ENCODE results near the gene TK2.
"Not testable (repeated sequence)": the region's sequence is repeated elsewhere in the genome, so short reads cannot be mapped to it uniquely, and the experiment has no call there.

TK2 gene

DNA sequence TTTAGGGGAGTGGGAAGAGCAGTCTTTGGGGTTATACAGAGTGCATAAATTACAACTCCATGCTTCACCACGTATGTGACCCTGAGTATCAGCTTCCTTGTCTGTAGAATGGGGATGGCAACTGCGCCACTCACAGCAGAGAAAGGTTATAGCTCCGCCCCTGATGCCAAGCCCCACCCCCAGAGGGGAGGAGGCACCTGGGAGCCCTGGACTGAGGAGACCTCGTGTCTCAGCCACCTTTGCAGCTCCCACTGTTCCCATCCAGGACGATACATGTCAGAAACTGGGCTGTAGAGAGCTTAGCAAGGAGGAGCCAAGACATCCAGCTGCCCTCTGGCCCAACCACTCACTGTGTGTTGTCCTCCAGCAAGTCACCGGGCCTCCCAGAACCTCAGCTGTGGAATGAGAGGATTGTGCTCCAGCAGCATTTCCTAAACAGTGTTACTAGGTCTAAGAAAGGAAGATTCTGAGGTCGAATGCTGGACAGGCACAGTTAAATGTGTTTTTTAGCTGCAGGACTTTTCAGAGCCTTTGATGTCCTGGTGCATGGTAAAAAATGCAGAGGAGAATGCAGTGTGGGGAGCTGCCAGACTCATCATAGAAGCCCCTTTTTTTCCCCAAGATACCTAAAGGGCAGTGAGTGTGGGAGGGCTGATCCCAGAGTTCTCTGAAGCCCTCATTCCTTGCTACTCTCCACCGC, 73.4 kb downstream of the TK2 start:
- Mint-ChIP-seq H3K4me1 (ENCODE audit: low read depth) (peaks cover 23% of the 10 kb centered on the region), H3K27me3 (ENCODE audit: low read depth) (peaks cover 7% of the 10 kb centered on the region), H3K4me3 (no peak overlapping the region), H3K9me3 (no peaks in the 10 kb centered on the region), H3K36me3 (ENCODE audit: low read depth) (peaks cover 2% of the 10 kb centered on the region), H3K27ac (no peak overlapping the region)

DNA sequence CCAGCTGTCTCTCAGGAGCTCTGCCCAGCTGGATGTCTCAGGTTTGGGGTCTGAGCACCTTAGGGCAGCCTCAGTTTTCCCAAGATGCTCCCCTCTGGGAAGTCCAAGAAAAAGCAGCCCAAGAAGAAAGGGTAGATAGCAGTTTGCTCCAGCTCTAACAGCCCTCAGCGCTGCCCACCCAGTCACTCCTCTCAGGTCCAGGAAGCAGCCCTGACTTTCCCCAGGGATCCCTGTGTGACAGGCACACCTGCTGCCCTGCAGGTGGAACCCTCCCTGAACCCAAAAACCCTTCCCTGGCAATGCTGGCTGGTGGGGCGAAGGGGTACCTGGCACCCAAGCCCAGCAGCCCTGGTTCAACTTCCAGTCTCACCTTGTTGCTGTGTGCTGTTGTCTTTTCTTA, 74.7 kb downstream of the TK2 start:
- peaks cover 7% of the 10 kb centered on the region for H3K27me3 Mint-ChIP-seq (ENCODE audit: low read depth)
- H3K27ac Mint-ChIP-seq, result peak overlapping the region; percentile 26

DNA sequence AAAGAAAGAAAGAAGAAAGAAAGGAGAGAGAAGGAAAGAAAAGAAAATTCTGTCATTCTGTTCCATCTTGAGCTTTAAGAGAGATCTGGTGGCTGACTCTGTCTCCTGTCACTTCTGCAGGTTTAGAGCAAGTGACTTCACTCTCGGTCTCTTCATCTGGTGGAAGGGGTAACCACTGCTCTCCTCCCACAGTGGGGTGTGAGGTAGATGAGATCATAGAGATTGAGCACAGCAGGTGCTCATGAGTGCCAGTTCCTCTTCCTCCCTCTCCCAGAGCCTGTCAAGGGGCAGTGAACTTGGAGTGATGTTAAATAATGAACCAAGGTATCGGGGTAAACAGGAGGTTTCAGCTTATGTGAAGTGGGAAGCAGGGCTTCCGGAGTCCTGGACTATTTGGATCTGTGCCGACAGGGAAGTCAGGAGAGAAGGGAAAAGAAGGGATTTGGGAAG, 75.1 kb downstream of the TK2 start:
- peaks cover 23% of the 10 kb centered on the region for H3K4me1 Mint-ChIP-seq (ENCODE audit: low read depth)
- peaks cover 2% of the 10 kb centered on the region for H3K36me3 Mint-ChIP-seq (ENCODE audit: low read depth)
- H3K4me3 Mint-ChIP-seq, result peak overlapping the region; percentile 54
- no peaks in the 10 kb centered on the region for H3K9me3 Mint-ChIP-seq
- peak overlapping the region; percentile 89 for H3K27ac Mint-ChIP-seq
- H3K27me3 Mint-ChIP-seq (ENCODE audit: low read depth), result peaks cover 7% of the 10 kb centered on the region

More for the DNA sequence above, 74.7 kb downstream of the TK2 start:
- Mint-ChIP-seq H3K4me3 (no peak overlapping the region), H3K4me1 (ENCODE audit: low read depth) (peaks cover 23% of the 10 kb centered on the region), H3K36me3 (ENCODE audit: low read depth) (peaks cover 2% of the 10 kb centered on the region), H3K9me3 (no peaks in the 10 kb centered on the region)

DNA sequence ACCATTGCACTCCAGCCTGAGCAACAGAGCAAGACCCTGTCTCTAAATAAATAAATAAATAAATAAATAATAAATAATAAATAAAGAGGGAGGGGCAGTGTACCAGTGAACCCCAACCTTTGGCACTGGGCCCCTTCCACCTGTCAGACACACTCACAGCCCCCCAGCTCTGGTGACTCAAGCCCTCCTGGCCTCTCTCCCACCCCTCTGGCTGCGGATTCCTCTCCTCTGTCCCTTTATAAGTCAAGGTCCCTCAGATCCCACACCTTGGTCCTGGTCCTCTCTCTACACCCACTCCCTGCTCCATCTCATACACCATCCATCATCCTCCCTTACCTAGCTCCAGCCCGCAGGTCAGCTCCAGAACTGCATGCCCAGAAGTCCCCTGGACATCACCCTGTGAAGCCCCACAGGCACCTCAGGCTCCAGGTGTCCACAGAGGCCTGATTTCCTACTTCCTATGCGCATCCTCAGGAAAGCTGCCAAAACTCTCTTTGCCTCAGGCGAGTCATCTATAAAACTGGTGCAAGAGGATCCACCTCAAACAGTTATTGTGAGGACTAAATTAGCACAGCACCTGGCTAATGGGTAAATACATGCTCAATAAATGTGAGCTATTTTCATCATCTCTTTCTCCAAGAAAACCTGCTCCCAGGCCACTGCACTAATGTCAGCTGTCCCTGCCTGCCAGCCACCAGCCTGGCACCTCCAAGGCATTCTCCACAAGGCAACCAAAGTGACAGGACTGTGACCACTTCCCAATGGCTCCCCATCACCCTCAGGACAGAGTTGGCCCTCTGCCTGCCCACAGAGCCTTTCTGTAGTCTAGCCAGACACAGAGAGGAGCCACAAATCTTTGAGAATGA, 76.0 kb downstream of the TK2 start:
- no peaks in the 10 kb centered on the region for H3K9me3 Mint-ChIP-seq
- peaks cover 19% of the 10 kb centered on the region for H3K4me1 Mint-ChIP-seq (ENCODE audit: low read depth)
- H3K4me3 Mint-ChIP-seq, result peak overlapping the region; percentile 3
- H3K27me3 Mint-ChIP-seq (ENCODE audit: low read depth), result peaks cover 9% of the 10 kb centered on the region
- peak overlapping the region; percentile 57 for H3K27ac Mint-ChIP-seq
- peaks cover 2% of the 10 kb centered on the region for H3K36me3 Mint-ChIP-seq (ENCODE audit: low read depth)

DNA sequence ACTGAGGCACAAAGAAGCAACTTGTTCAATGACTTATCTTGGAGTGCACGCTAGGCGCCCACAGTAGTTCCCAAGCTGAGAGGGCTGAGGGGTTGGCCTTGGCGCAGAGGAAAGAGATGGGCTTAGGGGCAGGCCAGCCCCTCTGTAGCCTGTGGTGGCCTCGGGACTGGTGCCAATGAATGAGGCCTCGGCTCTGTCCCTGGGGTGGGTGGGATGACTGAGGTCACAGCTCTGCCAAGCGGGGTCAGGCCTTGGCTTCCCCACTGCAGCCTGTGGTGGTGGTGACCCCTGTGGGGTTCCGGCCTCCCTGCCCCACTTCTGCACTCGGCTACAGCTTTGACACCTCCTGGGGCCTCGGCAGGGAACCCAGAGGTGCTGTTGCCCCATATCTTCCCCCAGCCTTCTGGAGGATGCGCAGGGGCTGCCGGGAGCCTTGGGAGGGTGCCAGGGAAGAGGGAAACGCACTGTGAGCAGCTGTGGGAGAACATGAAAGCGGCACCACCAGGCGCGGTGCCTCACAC, 76.8 kb downstream of the TK2 start:
- H3K27me3 Mint-ChIP-seq (ENCODE audit: low read depth), result peaks cover 12% of the 10 kb centered on the region
- no peak overlapping the region for H3K27ac Mint-ChIP-seq
- H3K36me3 Mint-ChIP-seq (ENCODE audit: low read depth), result peaks cover 2% of the 10 kb centered on the region
- H3K9me3 Mint-ChIP-seq, result no peaks in the 10 kb centered on the region
- no peak overlapping the region for H3K4me3 Mint-ChIP-seq
- H3K4me1 Mint-ChIP-seq (ENCODE audit: low read depth), result peaks cover 15% of the 10 kb centered on the region

DNA sequence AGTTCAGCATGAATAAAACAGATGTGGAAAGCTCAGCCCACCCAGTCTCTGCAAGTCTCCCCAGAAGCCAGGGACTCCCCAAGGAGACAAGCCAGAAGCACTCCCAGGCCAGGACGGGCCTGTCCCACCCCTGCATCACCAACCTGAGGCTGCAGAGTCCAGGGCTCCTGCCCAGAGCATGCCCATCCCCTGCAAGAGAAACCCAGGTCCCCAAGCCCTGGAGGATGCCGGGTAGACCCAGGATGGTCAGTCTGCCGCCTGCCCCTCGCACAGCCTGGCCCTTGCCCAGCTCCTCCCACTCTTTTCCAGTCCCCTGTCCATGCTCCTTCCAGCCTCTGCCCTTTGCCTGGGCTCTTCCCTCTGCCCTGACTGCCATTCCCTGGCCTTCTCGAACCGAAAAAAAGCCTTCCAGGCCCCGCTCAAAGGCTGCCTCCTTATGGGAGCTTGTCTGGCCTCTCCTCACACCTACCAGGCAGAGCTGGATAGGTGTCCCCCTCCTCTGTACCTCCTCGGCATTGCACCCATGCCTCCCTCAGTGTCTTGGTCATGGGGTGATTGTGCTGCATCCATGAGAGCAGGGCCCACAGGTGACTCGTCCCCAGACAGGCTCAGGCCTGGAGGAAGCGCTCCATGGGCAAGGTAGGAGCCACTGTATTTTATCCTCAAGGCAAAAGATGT, 78.1 kb downstream of the TK2 start:
- Mint-ChIP-seq H3K27me3 (ENCODE audit: low read depth) (peaks cover 12% of the 10 kb centered on the region), H3K4me3 (no peak overlapping the region), H3K4me1 (ENCODE audit: low read depth) (peaks cover 15% of the 10 kb centered on the region), H3K27ac (no peak overlapping the region), H3K36me3 (ENCODE audit: low read depth) (peaks cover 2% of the 10 kb centered on the region), H3K9me3 (no peaks in the 10 kb centered on the region)

DNA sequence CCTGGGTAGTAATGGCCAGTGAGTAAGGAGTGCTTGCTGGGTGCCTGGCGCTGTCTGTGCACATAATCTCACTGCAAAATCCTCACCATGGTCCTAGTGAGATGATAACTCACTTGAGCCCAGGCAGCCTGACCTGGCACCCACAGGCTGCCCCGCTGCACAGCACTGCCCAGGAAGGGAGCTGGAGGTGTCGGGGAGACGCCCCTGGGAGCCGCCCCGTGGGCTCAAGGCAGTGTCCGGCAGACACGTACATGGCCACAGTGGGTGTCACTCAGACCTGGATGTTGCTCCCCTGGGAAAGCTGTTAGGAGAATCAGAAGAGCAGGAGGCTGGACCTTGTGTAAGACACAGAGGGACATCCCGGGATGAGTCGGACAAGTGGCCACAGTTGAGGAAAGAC, 78.7 kb downstream of the TK2 start:
- Mint-ChIP-seq H3K27me3 (ENCODE audit: low read depth) (peaks cover 14% of the 10 kb centered on the region), H3K36me3 (ENCODE audit: low read depth) (peaks cover 2% of the 10 kb centered on the region), H3K9me3 (peaks cover 2% of the 10 kb centered on the region), H3K4me3 (no peak overlapping the region), H3K4me1 (ENCODE audit: low read depth) (peaks cover 15% of the 10 kb centered on the region), H3K27ac (no peak overlapping the region)

DNA sequence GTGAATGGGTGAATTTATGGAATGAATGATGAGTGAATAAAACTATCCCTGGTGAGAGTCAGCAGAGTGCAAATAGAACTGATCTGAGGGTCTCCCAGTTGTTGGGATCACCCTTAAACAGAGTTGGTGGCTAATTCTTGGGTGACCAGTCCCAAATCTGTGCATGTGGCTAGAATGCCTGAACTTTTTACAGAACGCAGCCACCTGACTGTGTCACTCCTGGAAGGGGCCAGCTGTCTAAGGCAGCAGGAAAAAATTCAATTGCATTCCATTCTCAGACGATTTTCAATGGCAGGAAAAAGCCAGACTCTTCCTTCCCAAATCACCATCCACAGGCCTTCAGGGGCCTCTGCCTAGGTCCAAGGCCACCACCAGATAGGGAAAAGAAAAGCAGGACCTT, 79.4 kb downstream of the TK2 start:
- Mint-ChIP-seq H3K4me1 (ENCODE audit: low read depth) (peaks cover 15% of the 10 kb centered on the region), H3K36me3 (ENCODE audit: low read depth) (peaks cover 2% of the 10 kb centered on the region), H3K9me3 (peaks cover 4% of the 10 kb centered on the region), H3K4me3 (no peak overlapping the region), H3K27ac (no peak overlapping the region), H3K27me3 (ENCODE audit: low read depth) (peaks cover 18% of the 10 kb centered on the region)

DNA sequence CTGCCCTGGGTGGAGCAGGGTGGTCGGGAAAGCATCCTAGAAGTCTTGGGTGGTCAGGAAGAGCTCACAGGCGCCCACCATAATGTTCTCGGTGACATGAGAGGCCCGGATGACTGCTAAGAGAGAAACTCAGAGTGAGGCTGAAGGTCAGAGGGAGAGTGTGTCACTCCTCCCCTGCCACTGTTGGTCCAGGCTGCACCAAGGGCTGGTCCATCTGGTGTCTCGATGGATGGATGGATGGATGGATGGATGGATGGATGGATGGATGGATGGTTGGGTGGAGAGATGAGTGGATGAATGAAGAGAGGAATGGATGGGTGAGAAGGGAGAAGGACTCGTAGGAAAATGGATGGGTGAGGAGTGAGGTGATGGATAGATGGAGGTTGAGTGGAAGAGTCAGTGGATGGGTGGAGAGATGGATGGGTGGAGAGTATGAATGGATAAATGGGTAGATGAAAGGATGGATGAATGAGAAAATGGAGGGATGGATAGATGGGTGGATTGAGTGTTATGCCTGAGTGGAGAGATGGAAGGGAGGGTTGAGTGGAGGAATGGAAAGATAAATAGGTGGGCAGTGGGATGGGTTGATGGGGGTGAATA, 79.9 kb downstream of the TK2 start:
- Mint-ChIP-seq H3K27me3 (ENCODE audit: low read depth) (peaks cover 23% of the 10 kb centered on the region), H3K4me1 (ENCODE audit: low read depth) (peaks cover 12% of the 10 kb centered on the region), H3K27ac (peak overlapping the region; percentile 12), H3K4me3 (no peak overlapping the region), H3K9me3 (peaks cover 4% of the 10 kb centered on the region), H3K36me3 (ENCODE audit: low read depth) (peaks cover 2% of the 10 kb centered on the region)

DNA sequence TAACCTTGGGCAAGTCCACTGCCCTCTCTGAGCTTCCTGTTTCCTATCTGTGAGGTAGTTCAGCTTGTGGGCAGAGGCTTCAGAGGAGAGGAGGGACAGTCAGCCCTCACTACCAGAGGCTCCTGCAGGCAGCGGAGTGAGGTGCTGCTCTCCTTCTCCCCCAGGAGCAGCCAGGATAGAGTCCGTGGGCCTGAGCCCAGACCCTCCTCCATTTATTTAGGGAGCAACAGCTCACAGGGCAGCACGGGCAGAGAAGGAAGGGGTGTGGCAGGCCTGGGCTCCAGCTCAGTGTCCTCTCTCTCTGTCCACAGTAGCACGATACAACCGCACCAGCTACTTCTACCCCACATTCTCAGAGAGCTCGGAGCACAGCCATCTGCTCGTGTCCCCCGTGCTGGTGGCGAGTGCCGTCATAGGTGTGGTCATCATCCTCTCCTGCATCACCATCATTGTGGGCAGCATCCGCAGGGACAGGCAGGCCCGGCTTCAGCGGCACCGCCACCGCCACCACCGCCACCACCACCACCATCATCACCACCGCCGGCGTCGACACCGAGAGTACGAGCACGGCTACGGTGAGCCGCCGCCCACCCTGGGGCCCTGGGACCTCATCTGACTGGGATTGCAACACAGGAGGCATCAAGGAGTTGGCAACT, 80.5 kb downstream of the TK2 start:
- H3K27me3 Mint-ChIP-seq (ENCODE audit: low read depth), result peaks cover 24% of the 10 kb centered on the region

DNA sequence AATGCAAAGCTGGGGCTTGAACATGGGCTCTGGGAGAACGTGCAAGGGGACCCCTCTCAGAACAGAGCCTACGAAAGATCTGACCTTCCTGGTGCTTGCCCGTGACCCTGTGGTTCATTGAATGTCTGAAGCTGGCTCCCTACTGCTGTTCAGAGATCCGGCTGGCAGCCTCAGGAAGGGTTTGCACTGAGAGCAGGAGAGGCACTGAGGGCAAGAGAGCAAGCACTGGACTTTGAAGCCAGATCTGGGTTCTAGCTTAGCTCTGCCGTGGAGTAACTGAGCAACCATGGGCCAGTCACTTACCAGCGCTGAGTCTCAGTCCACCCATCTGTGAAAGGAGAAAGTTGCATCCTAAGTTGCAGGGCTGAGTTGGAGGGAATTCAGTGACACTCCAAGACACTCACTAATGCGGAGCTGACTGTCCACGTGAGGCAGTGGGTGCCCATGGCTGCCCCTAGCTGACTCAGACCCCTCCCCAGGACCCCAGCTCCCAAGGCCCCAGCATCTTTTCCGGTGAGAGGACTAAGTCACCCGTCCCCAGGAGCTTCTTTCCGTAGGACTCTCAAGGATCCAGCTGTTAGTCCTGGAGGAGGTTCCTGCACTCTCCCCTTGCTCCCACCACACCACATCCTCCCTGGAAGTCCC, 81.5 kb downstream of the TK2 start:
- Mint-ChIP-seq H3K4me1 (ENCODE audit: low read depth) (no peaks in the 10 kb centered on the region), H3K4me3 (no peak overlapping the region), H3K27me3 (ENCODE audit: low read depth) (peaks cover 32% of the 10 kb centered on the region), H3K27ac (no peak overlapping the region), H3K36me3 (ENCODE audit: low read depth) (no peaks in the 10 kb centered on the region), H3K9me3 (peaks cover 4% of the 10 kb centered on the region)

More for the DNA sequence above, 80.5 kb downstream of the TK2 start:
- no peak overlapping the region for H3K4me3 Mint-ChIP-seq
- peaks cover 4% of the 10 kb centered on the region for H3K9me3 Mint-ChIP-seq
- peaks cover 2% of the 10 kb centered on the region for H3K36me3 Mint-ChIP-seq (ENCODE audit: low read depth)
- peaks cover 6% of the 10 kb centered on the region for H3K4me1 Mint-ChIP-seq (ENCODE audit: low read depth)
- no peak overlapping the region for H3K27ac Mint-ChIP-seq

DNA sequence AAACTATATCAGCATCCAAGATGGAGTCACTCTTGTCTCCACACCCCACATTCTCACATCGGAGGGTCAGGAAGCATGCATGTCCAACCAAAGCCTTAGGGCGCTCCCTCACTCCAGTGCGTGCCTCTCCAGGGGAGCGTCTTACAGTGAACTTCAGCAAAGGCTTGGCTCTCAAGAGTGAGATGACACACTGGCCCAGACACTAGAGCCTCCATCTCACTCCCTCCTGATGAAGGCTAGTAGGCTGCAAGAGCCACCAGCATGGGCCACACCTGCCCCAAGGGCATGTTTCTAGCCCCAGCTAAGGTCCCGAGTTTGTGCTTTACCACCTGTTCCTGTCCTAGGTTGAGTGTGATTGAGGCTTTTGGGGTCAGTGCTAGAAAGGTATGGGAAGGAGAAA, 82.3 kb downstream of the TK2 start:
- no peak overlapping the region for H3K27ac Mint-ChIP-seq
- H3K27me3 Mint-ChIP-seq (ENCODE audit: low read depth), result peaks cover 40% of the 10 kb centered on the region
- H3K4me1 Mint-ChIP-seq (ENCODE audit: low read depth), result no peaks in the 10 kb centered on the region
- no peaks in the 10 kb centered on the region for H3K36me3 Mint-ChIP-seq (ENCODE audit: low read depth)
- no peak overlapping the region for H3K4me3 Mint-ChIP-seq
- H3K9me3 Mint-ChIP-seq, result peaks cover 4% of the 10 kb centered on the region

DNA sequence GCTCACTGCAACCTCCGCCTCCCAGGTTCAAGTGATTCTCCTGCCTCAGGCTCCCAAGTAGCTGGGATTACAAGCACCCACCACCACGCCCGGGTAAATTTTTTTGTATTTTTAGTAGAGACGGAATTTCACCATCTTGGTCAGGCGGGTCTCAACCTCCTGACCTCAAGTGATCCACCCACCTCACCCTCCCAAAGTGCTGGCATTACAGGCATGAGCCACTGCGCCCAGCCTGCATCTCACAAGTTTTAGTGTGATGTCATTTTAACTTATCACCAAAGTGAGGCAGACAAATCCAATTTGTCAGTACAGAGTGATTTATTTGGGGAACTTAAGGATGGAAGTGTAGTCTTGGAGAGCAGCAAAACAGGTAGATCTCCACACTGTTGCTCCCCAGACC, 83.3 kb downstream of the TK2 start:
- not testable (repeated sequence) for H3K4me1 Mint-ChIP-seq (ENCODE audit: low read depth); H3K36me3 Mint-ChIP-seq (ENCODE audit: low read depth); H3K9me3 Mint-ChIP-seq; H3K4me3 Mint-ChIP-seq; H3K27ac Mint-ChIP-seq
- H3K27me3 Mint-ChIP-seq (ENCODE audit: low read depth), result peaks cover 46% of the 10 kb centered on the region

Data from T-helper 1 cell treated with Interleukin-12 subunit alpha and Interleukin-12 subunit beta and Interleukin-4 antibody, amounts not matched to agents 30 μg/mL and 1 μg/mL, for 36 hours (primary cell).